DOHH2 (cell line): ENCODE measurements around the gene GRAMD2B.

Experiments
- EZH2phosphoT487 ChIP-seq: fragments of 200-600 bp; sonication (generic); IDR thresholded peaks from 2 replicates; pipeline ENCODE4 v1.6.1; 2017; ENCODE audit warnings: borderline replicate concordance, mild to moderate bottlenecking, antibody characterized with exemption, low read length, moderate library complexity, mixed read lengths
- TF ChIP-seq, protein P1 (sequence below): fragments of 200-600 bp; sonication (generic); IDR thresholded peaks from one replicate; pipeline ENCODE4 v1.5.1; 2014; ENCODE audit warnings: antibody characterized with exemption, mild to moderate bottlenecking, low read depth, low read length; ENCODE audit not compliant: poor library complexity, severe bottlenecking

DNA sequence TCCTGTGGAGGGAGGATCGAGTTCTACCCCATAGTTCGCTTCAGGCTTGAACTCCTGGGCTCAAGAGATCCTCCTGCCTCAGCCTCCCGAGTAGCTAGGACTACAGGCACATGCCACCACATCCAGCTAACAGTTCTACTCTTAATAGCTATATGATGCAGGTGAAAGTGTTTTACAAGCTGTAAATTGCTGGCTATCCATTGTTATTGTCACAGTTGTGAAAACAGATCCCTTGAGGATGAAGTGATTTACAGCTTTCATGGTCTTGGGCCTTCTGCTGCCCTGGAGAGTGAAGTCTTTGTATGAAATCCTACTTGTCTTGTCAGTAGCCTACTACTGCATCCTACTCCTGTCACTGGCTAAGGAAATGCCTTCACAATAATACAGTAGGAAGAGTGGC, 48.0 kb downstream of the GRAMD2B start:
- TF ChIP-seq, protein P1, sequence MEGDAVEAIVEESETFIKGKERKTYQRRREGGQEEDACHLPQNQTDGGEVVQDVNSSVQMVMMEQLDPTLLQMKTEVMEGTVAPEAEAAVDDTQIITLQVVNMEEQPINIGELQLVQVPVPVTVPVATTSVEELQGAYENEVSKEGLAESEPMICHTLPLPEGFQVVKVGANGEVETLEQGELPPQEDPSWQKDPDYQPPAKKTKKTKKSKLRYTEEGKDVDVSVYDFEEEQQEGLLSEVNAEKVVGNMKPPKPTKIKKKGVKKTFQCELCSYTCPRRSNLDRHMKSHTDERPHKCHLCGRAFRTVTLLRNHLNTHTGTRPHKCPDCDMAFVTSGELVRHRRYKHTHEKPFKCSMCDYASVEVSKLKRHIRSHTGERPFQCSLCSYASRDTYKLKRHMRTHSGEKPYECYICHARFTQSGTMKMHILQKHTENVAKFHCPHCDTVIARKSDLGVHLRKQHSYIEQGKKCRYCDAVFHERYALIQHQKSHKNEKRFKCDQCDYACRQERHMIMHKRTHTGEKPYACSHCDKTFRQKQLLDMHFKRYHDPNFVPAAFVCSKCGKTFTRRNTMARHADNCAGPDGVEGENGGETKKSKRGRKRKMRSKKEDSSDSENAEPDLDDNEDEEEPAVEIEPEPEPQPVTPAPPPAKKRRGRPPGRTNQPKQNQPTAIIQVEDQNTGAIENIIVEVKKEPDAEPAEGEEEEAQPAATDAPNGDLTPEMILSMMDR, result no peak
- no peak for TF ChIP-seq EZH2phosphoT487
